GM10248 (cell line): ENCODE measurements around the gene IGF2BP1.
"Not testable (repeated sequence)": the region's sequence is repeated elsewhere in the genome, so short reads cannot be mapped to it uniquely, and the experiment has no call there.

Experiments used
- CTCF ChIA-PET: fragments of 300-600 bp; sonication (Branson Sonifier 250); formaldehyde crosslinking; extraction: SDS; loops from one replicate; lab custom pipeline; 2021; ENCODE audit warnings: antibody characterized with exemption; lab: Yijun Ruan, JAX
- POLR2A ChIA-PET: fragments of 350-650 bp; sonication (Branson Sonifier 250); formaldehyde crosslinking; extraction: SDS; loops from one replicate; lab custom pipeline; 2020; ENCODE audit warnings: antibody characterized with exemption; lab: Yijun Ruan, JAX
- DNase-seq: peaks from one replicate; pipeline ENCODE4 v3.0.0; 2012; ENCODE audit errors: extremely low spot score
- CTCF ChIP-seq: IDR thresholded peaks from 2 replicates; pipeline ENCODE4 v1.5.1; 2012; ENCODE audit warnings: mild to moderate bottlenecking, low read depth; ENCODE audit errors: extremely low read depth, missing control alignments, control extremely low read depth

Gene IGF2BP1

GRCh38 chr17:49024523-49024922, 27.3 kb downstream of the IGF2BP1 start:
- TF ChIP-seq CTCF = no peak
- CTCF ChIA-PET = interaction anchor here (1.3 to 1.6 kb wide), 2 partner anchors 12 to 346 kb away, joined by 3 to 4 read pairs; no protein-coding TSS in a partner anchor
- no peak for DNase-seq
- POLR2A ChIA-PET = no interaction called here

- POLR2A ChIA-PET, DNase-seq, CTCF ChIA-PET: not testable (repeated sequence)
Observed at GRCh38 chr17:49026447-49026846, 29.3 kb downstream of the IGF2BP1 start.

- CTCF ChIA-PET = interaction anchor here (1.4 kb wide), 1 partner anchor 149 kb away, joined by 4 read pairs; no protein-coding TSS in a partner anchor
- DNase-seq = no peak
- POLR2A ChIA-PET = no interaction called here
- TF ChIP-seq CTCF = no peak
Observed at GRCh38 chr17:49028271-49028670, 31.1 kb downstream of the IGF2BP1 start.

- ChIA-PET POLR2A (interaction anchor here (0.6 kb wide), 1 partner anchor 10 kb away, joined by 3 read pairs; no protein-coding TSS in a partner anchor), CTCF (interaction anchor here (0.7 to 4.8 kb wide), 7 partner anchors 8 to 358 kb away, joined by 3 to 46 read pairs (median 4); no protein-coding TSS in a partner anchor)
- DNase-seq = no peak
- TF ChIP-seq CTCF = no peak
Observed at GRCh38 chr17:49029801-49030200, 32.6 kb downstream of the IGF2BP1 start.

GRCh38 chr17:49031965-49032928, 35.1 kb downstream of the IGF2BP1 start:
- POLR2A ChIA-PET = interaction anchor here (0.6 kb wide), 1 partner anchor 144 kb away, joined by 5 read pairs; no protein-coding TSS in a partner anchor
- CTCF ChIA-PET = interaction anchor here (0.7 to 5.0 kb wide), 60 partner anchors 8 to 384 kb away, joined by 3 to 56 read pairs (median 4); partner anchors contain the start of genes ATP5MC1, GIP, PRAC2 and UBE2Z
- DNase-seq = peak; percentile 84
- peak; percentile 71 for TF ChIP-seq CTCF

- ChIA-PET POLR2A (interaction anchor here (0.6 kb wide), 1 partner anchor 202 kb away, joined by 10 read pairs; no protein-coding TSS in a partner anchor), CTCF (interaction anchor here (0.9 to 5.0 kb wide), 31 partner anchors 9 to 1086 kb away, joined by 3 to 56 read pairs (median 4); partner anchors contain the start of gene UBE2Z)
- peak; percentile 70 for TF ChIP-seq CTCF
- peak; percentile 62 for DNase-seq
Observed at GRCh38 chr17:49035470-49036269, 38.5 kb downstream of the IGF2BP1 start.
